Kidney (tissue), 14 donors: ENCODE results near the gene NIPBL. TPM values are rescaled to one million over a fixed set of nuclear protein-coding genes. Genes with fewer than 3 reads are reported as not detected.

ENCODE experiments used
- DNase-seq, 5 donors: peaks; one replicate each; pipeline ENCODE4 v3.0.0-alpha.2; 2013 to 2020
- FAIRE-seq: peaks from 2 replicates; lab custom pipeline; 2012; peaks lifted over from hg19 to GRCh38; lab: Jason Lieb, UNC
- H3K27ac ChIP-seq, 2 donors: one replicate each; pipeline ENCODE4 v1.7.0; 2013; ENCODE audit warnings: low read depth in 2 of 2, low read length in 2 of 2, inconsistent platforms in 1 of 2
- H3K27me3 ChIP-seq: one replicate; pipeline ENCODE4 v1.7.1; 2013; ENCODE audit warnings: low read length, inconsistent platforms; ENCODE audit not compliant: control insufficient read depth, insufficient read depth
- H3K36me3 ChIP-seq, 3 donors: one replicate each; pipeline versions ENCODE4 v1.7.0 to v1.7.1; 2013; ENCODE audit warnings: low read length in 3 of 3, control low read depth in 1 of 3, inconsistent platforms in 1 of 3; ENCODE audit not compliant: insufficient read depth in 3 of 3, control insufficient read depth in 2 of 3
- H3K4me1 ChIP-seq, 3 donors: one replicate each; pipeline versions ENCODE4 v1.7.0 to v1.7.1; 2013; ENCODE audit warnings: low read length in 3 of 3, inconsistent platforms in 1 of 3, low read depth in 1 of 3; ENCODE audit not compliant: control insufficient read depth in 2 of 3, insufficient read depth in 2 of 3
- H3K4me3 ChIP-seq, 3 donors: one replicate each; pipeline versions ENCODE4 v1.7.0 to v1.8.1; 2013; ENCODE audit warnings: low read length in 3 of 3, control low read depth in 1 of 3, inconsistent platforms in 1 of 3
- H3K9ac ChIP-seq, 3 donors: one replicate each; pipeline versions ENCODE4 v1.7.0 to v1.7.1; 2013; ENCODE audit warnings: low read length in 3 of 3, control low read depth in 1 of 3, inconsistent platforms in 1 of 3
- H3K9me3 ChIP-seq, 3 donors: one replicate each; pipeline versions ENCODE4 v1.7.0 to v1.7.1; 2013; ENCODE audit warnings: low read length in 3 of 3, control low read depth in 1 of 3, inconsistent platforms in 1 of 3; ENCODE audit not compliant: control insufficient read depth in 2 of 3, insufficient read depth in 1 of 3
- intact Hi-C: fragments of 100-400 bp; cut with DNase I; formaldehyde crosslinking; loops from one replicate; pipeline ENCODE4 v1.11.1; 2022
- polyA plus RNA-seq: library from polyadenylated mRNA; stranded (reverse); fragments of 350-450 nt; fragmentation: Illumina TruSeq; extraction: RNeasy Lipid Tissue Mini Kit (QIAGEN cat#74804); gene quantifications from one replicate; pipeline ENCODE4 v1.2.3, GENCODE V29; 2014; ENCODE audit warnings: low read depth, low replicate concordance; ENCODE audit not compliant: insufficient read depth
- total RNA-seq: library from RNA; stranded (reverse); fragmentation: NEBNext Ultra II Directional; extraction: Animal tissue kit (Norgen Biotek cat#: 25700); gene quantifications from one replicate; pipeline ENCODE4 v1.2.1, GENCODE V29; 2021
- TF ChIP-seq, protein P1 (sequence below): IDR thresholded peaks from 3 replicates; pipeline ENCODE4 v1.5.1; 2012; ENCODE audit warnings: mild to moderate bottlenecking, moderate library complexity, borderline replicate concordance; ENCODE audit not compliant: insufficient read depth; ENCODE audit errors: extremely low read depth
- donor health status: control.
- donor health status: control.
- donor health status: control.
- donor health status: control.
- donor health status: control.
- donor health status: DM: yes; HTN: yes; CAD: no.
- donor health status: Normal renal cell carcinoma (clear cell type).

The NIPBL gene
- total and polyA plus RNA-seq, 2 donors from 2014 or later = 12.4 to 65.5 TPM

DNA sequence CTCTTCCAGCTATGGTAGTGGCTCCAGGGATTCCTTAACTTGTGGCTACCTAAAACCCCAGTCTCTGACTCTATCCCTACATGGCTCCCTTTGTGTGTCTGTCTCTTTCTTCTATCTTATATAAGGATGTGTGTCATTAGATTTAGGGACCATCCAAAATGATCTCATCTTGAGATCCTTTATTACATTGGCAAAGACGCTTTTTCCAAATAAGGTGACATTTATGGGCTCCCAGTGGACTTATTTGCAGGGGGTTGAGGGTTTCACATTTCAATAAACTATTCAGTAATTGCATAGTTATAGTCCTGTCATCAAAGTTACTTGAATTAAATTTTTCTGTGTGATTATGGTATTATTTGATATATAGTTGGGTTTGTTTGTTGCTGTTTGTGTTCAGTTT is 59.2 kb downstream of the NIPBL start:
- Histone ChIP-seq H3K36me3 (no peaks in the 10 kb centered on the region), H3K27ac (no peak overlapping the region), H3K4me1 (peaks cover 2 to 15% (median 3%) of the 10 kb centered on the region in 3 donors), H3K4me3 (no peak overlapping the region), H3K27me3 (no peaks in the 10 kb centered on the region), H3K9me3 (no peaks in the 10 kb centered on the region), H3K9ac (no peak overlapping the region)
- FAIRE-seq = no peak
- TF ChIP-seq, protein P1, sequence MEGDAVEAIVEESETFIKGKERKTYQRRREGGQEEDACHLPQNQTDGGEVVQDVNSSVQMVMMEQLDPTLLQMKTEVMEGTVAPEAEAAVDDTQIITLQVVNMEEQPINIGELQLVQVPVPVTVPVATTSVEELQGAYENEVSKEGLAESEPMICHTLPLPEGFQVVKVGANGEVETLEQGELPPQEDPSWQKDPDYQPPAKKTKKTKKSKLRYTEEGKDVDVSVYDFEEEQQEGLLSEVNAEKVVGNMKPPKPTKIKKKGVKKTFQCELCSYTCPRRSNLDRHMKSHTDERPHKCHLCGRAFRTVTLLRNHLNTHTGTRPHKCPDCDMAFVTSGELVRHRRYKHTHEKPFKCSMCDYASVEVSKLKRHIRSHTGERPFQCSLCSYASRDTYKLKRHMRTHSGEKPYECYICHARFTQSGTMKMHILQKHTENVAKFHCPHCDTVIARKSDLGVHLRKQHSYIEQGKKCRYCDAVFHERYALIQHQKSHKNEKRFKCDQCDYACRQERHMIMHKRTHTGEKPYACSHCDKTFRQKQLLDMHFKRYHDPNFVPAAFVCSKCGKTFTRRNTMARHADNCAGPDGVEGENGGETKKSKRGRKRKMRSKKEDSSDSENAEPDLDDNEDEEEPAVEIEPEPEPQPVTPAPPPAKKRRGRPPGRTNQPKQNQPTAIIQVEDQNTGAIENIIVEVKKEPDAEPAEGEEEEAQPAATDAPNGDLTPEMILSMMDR = no peak
- intact Hi-C loops = no loop called here
- DNase-seq = no peak

DNA sequence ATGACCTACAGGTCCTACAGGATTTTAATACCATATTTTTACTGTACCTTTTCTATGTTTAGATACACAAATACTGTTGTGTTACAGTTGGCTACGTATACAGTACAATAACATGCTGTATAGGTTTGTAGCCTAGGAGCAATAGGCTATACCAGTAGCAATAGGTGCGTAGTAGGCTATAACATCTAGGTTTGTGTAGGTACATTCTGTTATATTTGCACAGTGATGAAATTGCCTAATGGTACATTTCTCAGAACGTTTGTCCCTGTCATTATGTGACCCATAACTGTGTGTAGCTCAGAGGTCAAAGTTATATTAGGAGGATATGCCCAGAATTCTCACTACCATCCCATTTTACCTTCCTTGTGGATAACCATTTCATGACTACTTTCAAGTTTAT is 59.7 kb downstream of the NIPBL start:
- intact Hi-C loops = no loop called here
- Histone ChIP-seq H3K27ac (no peak overlapping the region), H3K4me1 (peaks cover 2 to 19% (median 3%) of the 10 kb centered on the region in 3 donors), H3K36me3 (no peaks in the 10 kb centered on the region), H3K4me3 (no peak overlapping the region), H3K27me3 (no peaks in the 10 kb centered on the region), H3K9me3 (no peaks in the 10 kb centered on the region), H3K9ac (no peak overlapping the region)
- TF ChIP-seq, protein P1 = no peak
- no peak for FAIRE-seq
- DNase-seq = no peak

DNA sequence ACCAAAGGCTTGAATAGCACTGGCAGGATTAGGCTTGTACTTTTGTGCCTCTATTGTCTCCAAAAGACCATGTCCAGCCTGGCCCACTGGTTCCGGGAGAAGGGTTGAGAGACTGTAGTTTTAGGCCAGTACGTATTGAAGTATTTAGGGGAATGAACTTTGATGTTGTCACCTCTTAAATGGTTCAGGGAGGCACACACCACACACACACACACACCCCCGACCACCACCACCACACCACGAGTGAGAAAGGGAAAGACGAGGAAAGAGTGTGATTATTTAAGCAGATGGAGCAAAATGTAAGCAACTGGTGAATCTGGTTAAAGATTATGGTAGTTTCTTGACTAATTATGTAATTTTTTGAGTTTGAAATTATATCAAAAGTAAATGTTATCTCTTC is 61.6 kb downstream of the NIPBL start:
- H3K27ac ChIP-seq = no peak overlapping the region
- H3K4me1 ChIP-seq = peaks cover 2 to 19% (median 3%) of the 10 kb centered on the region in 3 donors
- intact Hi-C loops = no loop called here
- no peak for DNase-seq
- TF ChIP-seq, protein P1 = no peak
- H3K9ac ChIP-seq = no peak overlapping the region
- no peaks in the 10 kb centered on the region for H3K27me3 ChIP-seq
- H3K9me3 ChIP-seq = no peaks in the 10 kb centered on the region
- no peaks in the 10 kb centered on the region for H3K36me3 ChIP-seq
- FAIRE-seq = no peak
- no peak overlapping the region for H3K4me3 ChIP-seq
